Neural progenitor cell (in vitro differentiated cells): ENCODE results near the gene CD9. TPM values are rescaled to one million over a fixed set of nuclear protein-coding genes. Genes with fewer than 3 reads are reported as not detected.

Source experiments
- DNase-seq: peaks from one replicate; pipeline ENCODE4 v3.0.0-alpha.2; 2016; ENCODE audit warnings: low spot score
- H2AFZ ChIP-seq: fragments of 200-600 bp; sonication (generic); replicated peaks from 2 replicates; pipeline ENCODE4 v1.6.1; 2016; ENCODE audit warnings: antibody characterized with exemption
- H3F3A ChIP-seq: fragments of 200-600 bp; sonication (generic); 2 replicates; pipeline ENCODE4 v1.6.1; 2016; ENCODE audit warnings: antibody characterized with exemption, low read depth
- H3K27ac ChIP-seq: fragments of 200-600 bp; sonication (generic); 2 replicates; pipeline ENCODE4 v1.5.1; 2016; ENCODE audit warnings: mild to moderate bottlenecking
- H3K27me3 ChIP-seq: fragments of 200-600 bp; sonication (generic); 2 replicates; pipeline ENCODE4 v1.6.1; 2016; ENCODE audit warnings: mild to moderate bottlenecking, moderate library complexity
- H3K36me3 ChIP-seq: fragments of 200-600 bp; sonication (generic); 2 replicates; pipeline ENCODE4 v1.5.1; 2016
- H3K4me1 ChIP-seq: fragments of 200-600 bp; sonication (generic); 2 replicates; pipeline ENCODE4 v1.6.1; 2016; ENCODE audit warnings: mixed run types
- H3K4me2 ChIP-seq: fragments of 200-600 bp; sonication (generic); 2 replicates; pipeline ENCODE4 v1.6.1; 2016
- H3K4me3 ChIP-seq: fragments of 200-600 bp; sonication (generic); 2 replicates; pipeline ENCODE4 v1.5.1; 2016
- H3K79me2 ChIP-seq: fragments of 200-600 bp; sonication (generic); 2 replicates; pipeline ENCODE4 v1.6.1; 2016; ENCODE audit warnings: low read depth
- H3K9ac ChIP-seq: fragments of 200-600 bp; sonication (generic); 2 replicates; pipeline ENCODE4 v1.6.1; 2016
- H3K9me3 ChIP-seq: fragments of 200-600 bp; sonication (generic); 2 replicates; pipeline ENCODE4 v1.5.1; 2016; ENCODE audit warnings: low read depth
- H4K20me1 ChIP-seq: fragments of 200-600 bp; sonication (generic); 2 replicates; pipeline ENCODE4 v1.6.1; 2016; ENCODE audit warnings: low read depth
- H3K27ac Mint-ChIP-seq: 3 replicates; pipeline ENCODE4 v1.8.0; 2021; ENCODE audit warnings: mixed read lengths
- H3K27me3 Mint-ChIP-seq: 2 replicates; pipeline ENCODE4 v1.8.0; 2022; ENCODE audit warnings: low read depth, mild to moderate bottlenecking, inconsistent platforms, moderate library complexity, mixed read lengths; ENCODE audit not compliant: insufficient read depth
- H3K36me3 Mint-ChIP-seq: 3 replicates; pipeline ENCODE4 v1.8.0; 2021; ENCODE audit warnings: mixed read lengths
- H3K4me1 Mint-ChIP-seq: 3 replicates; pipeline ENCODE4 v1.8.0; 2021; ENCODE audit warnings: mixed read lengths
- H3K4me3 Mint-ChIP-seq: 3 replicates; pipeline ENCODE4 v1.8.0; 2021; ENCODE audit warnings: mild to moderate bottlenecking, moderate library complexity, mixed read lengths
- H3K9me3 Mint-ChIP-seq: 3 replicates; pipeline ENCODE4 v1.8.0; 2020; ENCODE audit warnings: mixed read lengths
- CTCF ChIP-seq: fragments of 200-600 bp; sonication (generic); IDR thresholded peaks from 2 replicates; pipeline ENCODE4 v1.5.1; 2017; ENCODE audit warnings: antibody characterized with exemption, mild to moderate bottlenecking
- EZH2 ChIP-seq: fragments of 200-600 bp; sonication (generic); IDR thresholded peaks from 2 replicates; pipeline ENCODE4 v1.6.1; 2017; ENCODE audit warnings: antibody characterized with exemption, mild to moderate bottlenecking, moderate library complexity
- EZH2phosphoT487 ChIP-seq: fragments of 200-600 bp; sonication (generic); IDR thresholded peaks from 2 replicates; pipeline ENCODE4 v1.6.1; 2017; ENCODE audit warnings: antibody characterized with exemption
- total RNA-seq: library from RNA; depleted of rRNA; stranded (reverse); fragments of >200 nt; gene quantifications from 2 replicates; pipeline ENCODE4 v1.2.3, GENCODE V29; 2015; ENCODE audit warnings: low replicate concordance

Gene CD9
- total RNA-seq, 1 donor from 2014 or later = 3.6 TPM

GRCh38 chr12:6205761-6206160 is 5.6 kb downstream of the CD9 start:
- Histone ChIP-seq H3K79me2 (no peaks in the 10 kb centered on the region), H3K4me2 (peak overlapping the region; percentile 5), H3K36me3 (no peaks in the 10 kb centered on the region), H3K27ac (no peak overlapping the region), H3K9me3 (no peaks in the 10 kb centered on the region), H3F3A (peaks cover 18% of the 10 kb centered on the region), H4K20me1 (no peaks in the 10 kb centered on the region), H3K9ac (no peak overlapping the region), H3K4me3 (no peak overlapping the region), H3K27me3 (peaks cover 36% of the 10 kb centered on the region), H3K4me1 (peaks cover 27% of the 10 kb centered on the region), H2AFZ (peak overlapping the region; percentile 86)
- Mint-ChIP-seq H3K4me3 (peak overlapping the region; percentile 1), H3K36me3 (no peaks in the 10 kb centered on the region), H3K27me3 (peaks cover 30% of the 10 kb centered on the region), H3K27ac (peak overlapping the region; percentile 35), H3K9me3 (no peaks in the 10 kb centered on the region), H3K4me1 (peaks cover 46% of the 10 kb centered on the region)
- no peak for DNase-seq
- TF ChIP-seq EZH2 (no peak), EZH2phosphoT487 (no peak), CTCF (no peak)

GRCh38 chr12:6206327-6206726 is 6.1 kb downstream of the CD9 start:
- Histone ChIP-seq H3K4me2 (no peak overlapping the region), H3K27me3 (peaks cover 31% of the 10 kb centered on the region)
- no peak for DNase-seq

GRCh38 chr12:6207259-6207925 is 7.2 kb downstream of the CD9 start:
- Histone ChIP-seq H3K4me2 (no peak overlapping the region), H3K27me3 (peaks cover 20% of the 10 kb centered on the region), H3F3A (peaks cover 12% of the 10 kb centered on the region), H3K4me1 (peaks cover 18% of the 10 kb centered on the region), H3K36me3 (no peaks in the 10 kb centered on the region), H3K79me2 (no peaks in the 10 kb centered on the region), H3K4me3 (no peak overlapping the region), H2AFZ (peak overlapping the region; percentile 1), H3K9ac (no peak overlapping the region), H3K27ac (no peak overlapping the region), H3K9me3 (no peaks in the 10 kb centered on the region), H4K20me1 (no peaks in the 10 kb centered on the region)
- no peaks in the 10 kb centered on the region for H3K9me3 Mint-ChIP-seq
- no peaks in the 10 kb centered on the region for H3K36me3 Mint-ChIP-seq
- H3K4me3 Mint-ChIP-seq = no peak overlapping the region
- peak overlapping the region; percentile 89 for H3K27ac Mint-ChIP-seq
- no peak for DNase-seq
- peaks cover 47% of the 10 kb centered on the region for H3K4me1 Mint-ChIP-seq
- H3K27me3 Mint-ChIP-seq = peaks cover 20% of the 10 kb centered on the region
- TF ChIP-seq EZH2phosphoT487 (no peak), CTCF (no peak), EZH2 (no peak)

More at GRCh38 chr12:6206327-6206726, 6.1 kb downstream of the CD9 start:
- H3K4me1 ChIP-seq = peaks cover 21% of the 10 kb centered on the region
- no peaks in the 10 kb centered on the region for H3K79me2 ChIP-seq
- no peaks in the 10 kb centered on the region for H3K9me3 Mint-ChIP-seq
- H3K36me3 Mint-ChIP-seq = no peaks in the 10 kb centered on the region
- no peaks in the 10 kb centered on the region for H4K20me1 ChIP-seq
- H3K27ac ChIP-seq = no peak overlapping the region
- TF ChIP-seq CTCF (no peak), EZH2 (no peak), EZH2phosphoT487 (no peak)
- no peak overlapping the region for H3K27ac Mint-ChIP-seq
- H2AFZ ChIP-seq = no peak overlapping the region
- H3K4me3 ChIP-seq = no peak overlapping the region
- H3K9ac ChIP-seq = no peak overlapping the region
- peaks cover 12% of the 10 kb centered on the region for H3F3A ChIP-seq
- no peaks in the 10 kb centered on the region for H3K9me3 ChIP-seq
- H3K36me3 ChIP-seq = no peaks in the 10 kb centered on the region
- peaks cover 47% of the 10 kb centered on the region for H3K4me1 Mint-ChIP-seq
- peaks cover 28% of the 10 kb centered on the region for H3K27me3 Mint-ChIP-seq
- no peak overlapping the region for H3K4me3 Mint-ChIP-seq
